ENCODE results near the gene PLXNA4. TPM values are rescaled to one million over a fixed set of nuclear protein-coding genes. Genes with fewer than 3 reads are reported as not detected.

The PLXNA4 gene
- total RNA-seq, 4 donors from 2014 or later: 4.8 to 19.7 (median 10.7) TPM

- Histone ChIP-seq H3K27me3 (no peaks in the 10 kb centered on the region), H3K4me1 (no peaks in the 10 kb centered on the region), H3K27ac (no peak overlapping the region), H3K9me3 (no peaks in the 10 kb centered on the region), H3K4me3 (no peak overlapping the region), H3K36me3 (no peaks in the 10 kb centered on the region)
- 89 to 100% methylated on average over 2 to 3 of the region's 3 CpGs for WGBS, 2 donors (ENCODE audit: low coverage in 1 of 2)
- TF ChIP-seq POLR2AphosphoS5 (IDR thresholded peaks at IDR 0.05) (no peak), EP300 (IDR thresholded peaks at IDR 0.05) (no peak), POLR2A (IDR thresholded peaks at IDR 0.05) (no peak), CTCF (IDR thresholded peaks at IDR 0.05) (no peak)
- ATAC-seq: no peak
These were observed 216.5 kb downstream of the PLXNA4 start for GRCh38 chr7:132359743-132360142.

GRCh38 chr7:132355048-132355447, 221.2 kb downstream of the PLXNA4 start:
- Histone ChIP-seq H3K4me1 (peaks cover 0 to 24% (median 7%) of the 10 kb centered on the region in 3 donors), H3K27me3 (peaks cover 4% of the 10 kb centered on the region), H3K9me3 (no peaks in the 10 kb centered on the region), H3K4me3 (no peak overlapping the region), H3K36me3 (no peaks in the 10 kb centered on the region), H3K27ac (no peak overlapping the region)
- TF ChIP-seq CTCF (IDR thresholded peaks at IDR 0.05) (no peak), POLR2AphosphoS5 (IDR thresholded peaks at IDR 0.05) (no peak), EP300 (IDR thresholded peaks at IDR 0.05) (no peak), POLR2A (IDR thresholded peaks at IDR 0.05) (no peak)
- 51 to 67% methylated on average over 2 to 5 of the region's 5 CpGs for WGBS, 2 donors (ENCODE audit: low coverage in 1 of 2)
- ATAC-seq: no peak

DNA sequence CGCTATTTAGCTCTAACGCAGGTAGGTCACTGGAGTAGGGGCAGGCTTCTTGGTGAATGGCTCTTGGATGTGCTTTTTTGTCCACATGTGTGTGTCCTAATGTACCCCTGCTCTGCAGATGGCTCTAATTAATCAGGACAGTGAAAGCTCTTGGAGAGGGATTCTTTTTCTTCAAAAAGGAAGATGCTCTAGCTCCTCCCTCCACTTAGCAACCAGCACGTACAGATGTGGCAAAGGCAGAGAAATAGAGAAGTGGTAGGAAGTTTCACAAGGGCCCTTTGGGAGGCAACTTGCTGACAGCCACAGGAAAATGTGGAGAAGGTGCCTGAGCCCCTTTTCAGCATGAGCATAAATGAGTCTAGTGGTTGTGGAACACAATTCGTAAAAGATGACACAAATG, 221.7 kb downstream of the PLXNA4 start:
- ATAC-seq: no peak
- Histone ChIP-seq H3K36me3 (no peaks in the 10 kb centered on the region), H3K4me3 (no peak overlapping the region), H3K4me1 (peaks cover 0 to 24% (median 7%) of the 10 kb centered on the region in 3 donors), H3K9me3 (no peaks in the 10 kb centered on the region), H3K27me3 (peaks cover 4% of the 10 kb centered on the region), H3K27ac (no peak overlapping the region)
- TF ChIP-seq POLR2A (IDR thresholded peaks at IDR 0.05) (no peak), POLR2AphosphoS5 (IDR thresholded peaks at IDR 0.05) (no peak), CTCF (IDR thresholded peaks at IDR 0.05) (no peak), EP300 (IDR thresholded peaks at IDR 0.05) (no peak)
- 62 to 73% methylated on average over 4 of the region's 4 CpGs for WGBS, 2 donors (ENCODE audit: low coverage in 1 of 2)

DNA sequence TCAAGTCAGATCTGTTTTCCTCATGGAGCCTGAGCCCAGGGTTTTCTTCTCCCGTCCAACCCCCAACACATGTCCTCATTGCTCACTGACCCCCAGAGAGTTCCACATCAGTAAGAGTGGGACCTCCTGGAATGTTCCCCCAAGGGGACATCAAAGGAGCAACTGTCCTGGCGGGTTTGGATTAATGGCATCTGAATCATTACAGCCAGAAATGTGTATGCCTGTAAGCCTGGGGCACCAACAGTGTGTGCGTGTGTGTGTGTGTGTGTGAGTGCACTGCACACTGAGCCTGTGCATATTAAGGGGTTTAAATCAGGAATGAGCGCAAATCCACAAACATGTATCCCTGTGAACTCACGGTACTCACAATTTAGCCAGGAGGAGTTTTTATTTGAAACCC, 222.3 kb downstream of the PLXNA4 start:
- Histone ChIP-seq H3K4me3 (no peak overlapping the region), H3K27ac (no peak overlapping the region), H3K9me3 (no peaks in the 10 kb centered on the region), H3K4me1 (peaks cover 0 to 24% (median 7%) of the 10 kb centered on the region in 3 donors), H3K36me3 (no peaks in the 10 kb centered on the region), H3K27me3 (peaks cover 4% of the 10 kb centered on the region)
- TF ChIP-seq POLR2A (IDR thresholded peaks at IDR 0.05) (no peak), EP300 (IDR thresholded peaks at IDR 0.05) (no peak), POLR2AphosphoS5 (IDR thresholded peaks at IDR 0.05) (no peak), CTCF (IDR thresholded peaks at IDR 0.05) (no peak)
- 60 to 68% methylated on average over 1 to 5 of the region's 5 CpGs for WGBS, 2 donors (ENCODE audit: low coverage in 1 of 2)
- ATAC-seq: no peak

GRCh38 chr7:132352800-132353199, 223.5 kb downstream of the PLXNA4 start:
- peak; percentile 75 for ATAC-seq
- peak; percentile 84 for TF ChIP-seq POLR2AphosphoS5 (IDR thresholded peaks at IDR 0.05)
- TF ChIP-seq POLR2A (IDR thresholded peaks at IDR 0.05): no peak
- TF ChIP-seq EP300 (IDR thresholded peaks at IDR 0.05): no peak
- no peak overlapping the region for H3K4me3 ChIP-seq
- H3K36me3 ChIP-seq: no peaks in the 10 kb centered on the region
- WGBS, 2 donors (ENCODE audit: low coverage in 1 of 2): 17 to 28% methylated on average over 6 of the region's 6 CpGs
- peaks cover 6% of the 10 kb centered on the region for H3K27me3 ChIP-seq
- H3K9me3 ChIP-seq: no peaks in the 10 kb centered on the region
- H3K4me1 ChIP-seq: peaks cover 0 to 24% (median 7%) of the 10 kb centered on the region in 3 donors
- no peak overlapping the region for H3K27ac ChIP-seq

Data from gastroesophageal sphincter (tissue), 4 donors.